Psoas muscle (tissue), 8 donors: ENCODE measurements around the gene MREG. TPM values are rescaled to one million over a fixed set of nuclear protein-coding genes. Genes with fewer than 3 reads are reported as not detected.

Experiments used
- ATAC-seq, 4 donors: fragments of 200-7000 bp; cut with Tn5 transposase; one replicate each; pipeline ENCODE4 v1.9.1; 2020; ENCODE audit warnings: moderate library complexity in 3 of 4, mild to moderate bottlenecking in 2 of 4
- DNase-seq, 2 donors: peaks; one replicate each; pipeline ENCODE4 v3.0.0-alpha.2; 2020
- H3K27ac ChIP-seq: fragments of 200-600 bp; one replicate; pipeline ENCODE4 v1.8.0; 2022
- H3K27me3 ChIP-seq, 3 donors: fragments of 200-600 bp in 1 of 3; one replicate each; pipeline versions ENCODE4 v1.6.1 to v1.8.0; 2013 to 2022; ENCODE audit warnings: low read length in 2 of 3, mild to moderate bottlenecking in 2 of 3, moderate library complexity in 1 of 3; ENCODE audit not compliant: insufficient read depth in 3 of 3
- H3K36me3 ChIP-seq, 2 donors: fragments of 200-600 bp in 1 of 2; one replicate each; pipeline versions ENCODE4 v1.6.1 to v1.8.0; 2013 to 2022; ENCODE audit warnings: low read depth in 1 of 2, mild to moderate bottlenecking in 1 of 2, moderate library complexity in 1 of 2; ENCODE audit not compliant: insufficient read depth in 1 of 2
- H3K4me1 ChIP-seq: fragments of 200-600 bp; one replicate; pipeline ENCODE4 v1.8.0; 2022
- H3K4me3 ChIP-seq: fragments of 200-600 bp; one replicate; pipeline ENCODE4 v1.8.0; 2022; ENCODE audit warnings: mild to moderate bottlenecking
- H3K9me3 ChIP-seq: fragments of 200-600 bp; one replicate; pipeline ENCODE4 v1.8.0; 2022
- CTCF ChIP-seq: fragments of 200-600 bp; IDR thresholded peaks from one replicate; pipeline ENCODE4 v1.8.0; 2022; ENCODE audit warnings: antibody characterized with exemption
- WGBS, 3 donors: extraction: QIAGEN DNeasy Blood & Tissue Kit; methylation state at CpG; one replicate each; pipeline versions ENCODE4 v1.1.6 to v1.1.7; 2013; 5-methylcytosine and 5-hydroxymethylcytosine counted together
- intact Hi-C, 2 donors: fragments of 100-400 bp; cut with DNase I; formaldehyde crosslinking; loops; one replicate each; pipeline versions ENCODE4 v1.11.0 to v1.14.2; 2022
- polyA plus RNA-seq, 3 donors: library from polyadenylated mRNA; stranded (reverse); fragments of 200-250 nt; gene quantifications; one replicate each; pipeline ENCODE4 v1.2.3, GENCODE V29; 2013
- total RNA-seq, 4 donors: library from RNA; stranded (reverse); fragmentation: NEBNext Ultra II Directional in 2 of 4; extraction: Animal tissue kit (Norgen Biotek cat#: 25700) in 2 of 4; gene quantifications; one replicate each; pipeline versions ENCODE4 v1.2.1 to v1.2.4, GENCODE V29; 2021 to 2023
- donor health status: healthy with polysubstance abuse.
- donor health status: DM: no; HTN: no; CAD: no; lungs with moderate emphysema.
- donor health status: Bipolar disorder and iron deficiency.
- donor health status: healthy.
- donor health status: DM: yes; HTN: yes; CAD: no.
- donor health status: DM: no; HTN: no; CAD: no.
- donor health status: DM: no; HTN: no; CAD: no.
- donor health status: DM: yes; HTN: yes; CAD: no.

MREG gene
- total and polyA plus RNA-seq, 7 donors, result 0.24 to 6.8 (median 0.37) TPM

- H3K9me3 ChIP-seq, result no peaks in the 10 kb centered on the region
- no peak overlapping the region for H3K4me3 ChIP-seq
- H3K4me1 ChIP-seq, result no peaks in the 10 kb centered on the region
- no peak for TF ChIP-seq CTCF
- no peak overlapping the region for H3K27ac ChIP-seq
- DNase-seq, result no peak
- no peaks in the 10 kb centered on the region for H3K27me3 ChIP-seq
- intact Hi-C loops, result no loop called here
- 76 to 80% (median 78%) methylated on average over 4 of the region's 4 CpGs for WGBS, 3 donors
- no peak for ATAC-seq
- H3K36me3 ChIP-seq, result peaks cover 2 to 5% of the 10 kb centered on the region in 2 donors
Observed at GRCh38 chr2:216055680-216056079, 42.3 kb upstream of the MREG start.

GRCh38 chr2:216052420-216052819 lies 39.1 kb upstream of the MREG start:
- no peaks in the 10 kb centered on the region for H3K9me3 ChIP-seq
- H3K4me1 ChIP-seq, result no peaks in the 10 kb centered on the region
- no peaks in the 10 kb centered on the region for H3K36me3 ChIP-seq
- ATAC-seq (no peak), DNase-seq (no peak)
- H3K4me3 ChIP-seq, result no peak overlapping the region
- no peak overlapping the region for H3K27ac ChIP-seq
- intact Hi-C loops, result no loop called here
- H3K27me3 ChIP-seq, result no peaks in the 10 kb centered on the region
- no peak for TF ChIP-seq CTCF
- WGBS, 3 donors, result 94 to 100% (median 97%) methylated on average over 2 of the region's 2 CpGs

DNA sequence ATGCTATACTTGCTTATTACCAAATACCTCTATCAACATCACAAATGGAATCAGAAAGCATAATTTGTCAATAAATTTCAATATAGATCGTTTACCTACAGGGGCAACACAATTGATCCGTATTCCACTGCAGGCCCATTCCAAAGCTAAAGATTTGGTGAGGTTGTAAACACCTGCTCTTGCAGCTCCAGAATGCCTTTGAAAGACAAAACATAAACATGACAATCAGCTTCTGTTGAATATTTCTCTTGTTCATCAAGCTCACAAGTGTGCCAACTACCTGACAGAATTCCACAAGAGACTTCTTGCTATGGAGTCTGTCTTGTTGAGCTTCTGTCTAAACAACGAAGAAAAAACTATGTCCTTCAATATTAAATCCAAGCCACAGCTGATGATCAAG lies 38.0 kb upstream of the MREG start:
- ATAC-seq (no peak), DNase-seq (no peak)
- intact Hi-C loops, result no loop called here
- H3K4me3 ChIP-seq, result no peak overlapping the region
- no peak for TF ChIP-seq CTCF
- H3K9me3 ChIP-seq, result no peaks in the 10 kb centered on the region
- H3K27me3 ChIP-seq, result no peaks in the 10 kb centered on the region
- 86 to 91% (median 88%) methylated on average over 3 of the region's 3 CpGs for WGBS, 3 donors
- H3K27ac ChIP-seq, result no peak overlapping the region
- no peaks in the 10 kb centered on the region for H3K36me3 ChIP-seq
- H3K4me1 ChIP-seq, result no peaks in the 10 kb centered on the region

- WGBS, 3 donors, result 91 to 93% (median 91%) methylated on average over 2 of the region's 2 CpGs
- no peaks in the 10 kb centered on the region for H3K9me3 ChIP-seq
- DNase-seq (no peak), ATAC-seq (no peak)
- TF ChIP-seq CTCF, result no peak
- H3K27ac ChIP-seq, result no peak overlapping the region
- no peak overlapping the region for H3K4me3 ChIP-seq
- intact Hi-C loops, result no loop called here
- H3K27me3 ChIP-seq, result no peaks in the 10 kb centered on the region
- no peaks in the 10 kb centered on the region for H3K4me1 ChIP-seq
- H3K36me3 ChIP-seq, result peaks cover 0 to 12% of the 10 kb centered on the region in 2 donors
Observed at GRCh38 chr2:216049452-216049851, 36.1 kb upstream of the MREG start.

- DNase-seq (no peak), ATAC-seq (no peak)
- 84 to 91% (median 88%) methylated on average over 2 of the region's 2 CpGs for WGBS, 3 donors
- no peak for TF ChIP-seq CTCF
- peaks cover 0 to 25% of the 10 kb centered on the region in 2 donors for H3K36me3 ChIP-seq
- no peaks in the 10 kb centered on the region for H3K4me1 ChIP-seq
- no peak overlapping the region for H3K27ac ChIP-seq
- H3K9me3 ChIP-seq, result no peaks in the 10 kb centered on the region
- no peak overlapping the region for H3K4me3 ChIP-seq
- intact Hi-C loops, result no loop called here
- no peaks in the 10 kb centered on the region for H3K27me3 ChIP-seq
Observed at GRCh38 chr2:216047397-216047796, 34.0 kb upstream of the MREG start.
